M059J (cell line): Measurements from ENCODE around the gene HES4. TPM values are rescaled to one million over a fixed set of nuclear protein-coding genes. Genes with fewer than 3 reads are reported as not detected.
A peak's percentile ranks its signal among the peaks of the same experiment; 100 is the strongest.
"Not testable (repeated sequence)": the region's sequence is repeated elsewhere in the genome, so short reads cannot be mapped to it uniquely, and the experiment has no call there.

Experiments used
- DNase-seq: peaks from one replicate; pipeline ENCODE4 v3.0.0-alpha.2; 2012; ENCODE audit warnings: low read depth
- total RNA-seq: library from RNA; depleted of rRNA; stranded (reverse); fragments of >200 nt; shearing (Covaris generic); gene quantifications from 2 replicates; pipeline ENCODE4 v1.2.3, GENCODE V29; 2014

Gene HES4
- total RNA-seq, 1 experiment from 2014 or later, result 51.8 TPM

DNA sequence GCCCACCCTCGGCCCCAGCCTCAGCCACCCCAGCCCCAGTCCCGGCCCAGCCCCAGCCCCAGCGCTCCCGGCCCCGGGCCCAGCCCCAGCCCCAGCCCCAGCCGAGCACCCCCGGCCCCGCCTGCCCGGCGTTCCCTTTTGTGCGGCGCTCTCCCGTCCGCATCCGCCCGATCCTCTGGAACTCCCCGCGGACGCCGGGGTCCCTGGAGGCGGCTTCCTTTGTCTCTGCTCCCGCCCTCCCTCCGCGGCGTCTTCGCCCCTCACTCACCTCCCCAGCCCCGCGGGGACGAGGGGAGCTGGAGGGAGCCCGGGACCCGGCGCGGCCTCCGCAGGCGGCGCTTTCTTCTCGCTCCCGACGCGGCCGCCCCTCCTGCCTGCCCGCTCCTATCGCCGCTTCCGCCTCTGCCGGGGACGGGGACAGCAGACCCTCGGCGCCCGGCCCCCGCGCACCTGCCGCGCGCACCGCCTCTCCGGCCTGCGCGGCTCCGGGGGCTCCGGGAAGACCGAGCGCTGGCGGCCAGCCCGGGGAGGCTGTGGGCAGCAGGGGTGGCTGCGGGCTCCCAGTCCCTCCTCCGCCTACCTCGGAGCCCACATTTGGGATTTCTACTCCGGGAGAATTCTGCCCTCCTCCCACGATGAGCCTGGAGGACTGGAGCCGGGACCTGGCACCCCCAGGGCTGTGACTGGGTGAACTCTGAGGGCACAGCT lies 34.0 kb upstream of the HES4 start:
- DNase-seq, result no peak

GRCh38 chr1:1033009-1033587 lies 33.2 kb upstream of the HES4 start:
- no peak for DNase-seq

DNA sequence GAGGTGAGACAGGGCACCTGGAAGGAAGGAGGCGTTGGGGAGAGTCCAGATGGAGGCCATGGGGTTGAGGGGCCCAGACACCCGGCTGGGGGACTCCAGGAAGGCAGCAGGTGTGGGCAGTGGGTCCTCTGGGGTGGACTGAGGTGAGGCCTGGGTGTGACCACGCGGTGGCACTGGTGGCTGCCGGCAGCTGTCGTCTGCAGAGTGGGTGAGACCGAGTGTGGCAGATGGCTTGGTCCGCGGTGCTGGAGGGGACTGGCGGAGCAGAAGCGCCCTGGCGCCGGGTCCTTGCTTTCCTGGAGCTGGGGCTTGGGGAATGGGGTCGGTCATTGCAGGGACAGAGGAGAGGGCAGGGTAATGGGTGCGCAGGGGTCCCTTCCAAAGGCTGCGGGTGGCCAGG lies 32.5 kb upstream of the HES4 start:
- DNase-seq, result no peak

DNA sequence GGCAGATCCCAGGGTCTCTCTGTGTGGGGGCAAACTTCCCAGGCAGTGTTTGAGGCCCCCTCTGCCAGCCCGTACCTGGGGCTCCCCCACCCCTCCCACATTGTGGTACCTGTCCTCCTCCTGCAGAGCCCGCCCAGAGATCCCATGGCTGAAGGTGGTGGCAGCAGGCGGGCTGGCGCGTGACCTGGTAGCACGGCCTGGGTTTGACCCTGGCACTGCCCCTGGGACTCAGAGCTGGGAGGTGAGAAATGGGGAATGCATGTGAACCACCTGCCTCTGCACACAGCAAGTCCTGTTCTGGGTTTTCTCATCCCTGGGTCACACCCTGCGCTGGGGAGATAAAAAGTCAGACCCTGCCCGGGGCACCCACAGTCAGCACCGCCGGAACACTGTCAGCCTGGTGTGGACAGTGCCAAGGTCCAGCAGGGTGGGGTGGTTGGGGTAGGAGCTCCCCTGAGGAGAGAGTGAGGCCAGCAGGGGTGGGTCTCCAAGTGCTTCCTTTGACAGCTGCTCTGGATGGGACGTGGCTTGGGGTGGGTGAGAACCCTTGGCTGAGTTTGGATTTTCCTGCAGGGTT lies 31.9 kb upstream of the HES4 start:
- DNase-seq, result no peak

DNA sequence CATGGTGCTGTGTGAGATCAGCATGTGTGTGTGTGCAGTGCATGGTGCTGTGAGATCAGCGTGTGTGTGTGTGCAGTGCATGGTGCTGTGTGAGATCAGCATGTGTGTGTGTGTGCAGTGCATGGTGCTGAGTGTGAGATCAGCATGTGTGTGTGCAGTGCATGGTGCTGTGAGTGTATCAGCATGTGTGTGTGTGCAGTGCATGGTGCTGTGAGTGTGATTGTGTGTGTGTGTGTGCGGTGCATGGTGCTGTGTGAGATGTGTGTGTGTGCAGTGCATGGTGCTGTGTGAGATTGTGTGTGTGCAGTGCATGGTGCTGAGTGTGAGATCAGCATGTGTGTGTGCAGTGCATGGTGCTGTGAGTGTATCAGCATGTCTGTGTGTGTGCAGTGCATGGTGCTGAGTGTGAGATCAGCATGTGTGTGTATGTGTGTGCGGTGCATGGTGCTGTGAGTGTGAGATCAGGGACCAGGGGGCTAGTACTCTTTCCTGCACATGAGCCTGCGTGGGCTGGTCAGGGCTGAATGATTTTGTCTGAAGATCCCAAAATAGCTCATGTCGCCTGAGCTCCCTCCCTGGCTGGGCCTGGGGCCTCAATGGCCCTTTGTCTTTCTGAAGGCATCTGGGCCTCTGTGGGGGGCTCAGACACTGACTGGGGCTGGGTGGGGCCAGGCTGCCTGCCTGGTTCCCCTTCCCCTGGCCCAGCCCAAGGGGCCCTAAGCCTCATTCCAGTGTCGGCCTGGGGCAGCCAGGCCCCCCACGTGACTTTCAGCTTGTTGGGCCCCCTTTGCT lies 31.2 kb upstream of the HES4 start:
- DNase-seq, result not testable (repeated sequence)

GRCh38 chr1:1027791-1028190 lies 27.9 kb upstream of the HES4 start:
- DNase-seq, result no peak

GRCh38 chr1:1026599-1027413 lies 26.9 kb upstream of the HES4 start:
- DNase-seq, result no peak

DNA sequence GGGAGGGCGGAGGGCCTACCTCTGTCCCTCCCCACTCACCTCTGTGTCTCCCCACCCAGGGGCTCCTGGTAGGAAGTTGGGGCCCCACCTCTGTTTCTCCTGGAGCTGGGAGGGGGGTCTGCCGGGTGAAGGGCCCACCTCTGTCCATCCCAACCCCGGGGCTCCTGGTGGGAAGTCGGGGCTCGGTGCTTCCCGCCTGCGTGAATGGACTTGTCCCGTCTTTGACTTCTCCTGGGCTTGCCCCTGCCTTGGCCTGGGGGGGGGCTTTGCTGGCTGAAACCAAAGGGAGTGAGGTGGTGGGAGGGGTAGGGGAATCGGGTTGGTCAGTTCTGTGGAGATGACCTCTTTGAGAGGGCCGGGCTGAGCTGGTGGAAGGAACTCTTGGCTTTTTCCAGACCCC lies 25.8 kb upstream of the HES4 start:
- no peak for DNase-seq

DNA sequence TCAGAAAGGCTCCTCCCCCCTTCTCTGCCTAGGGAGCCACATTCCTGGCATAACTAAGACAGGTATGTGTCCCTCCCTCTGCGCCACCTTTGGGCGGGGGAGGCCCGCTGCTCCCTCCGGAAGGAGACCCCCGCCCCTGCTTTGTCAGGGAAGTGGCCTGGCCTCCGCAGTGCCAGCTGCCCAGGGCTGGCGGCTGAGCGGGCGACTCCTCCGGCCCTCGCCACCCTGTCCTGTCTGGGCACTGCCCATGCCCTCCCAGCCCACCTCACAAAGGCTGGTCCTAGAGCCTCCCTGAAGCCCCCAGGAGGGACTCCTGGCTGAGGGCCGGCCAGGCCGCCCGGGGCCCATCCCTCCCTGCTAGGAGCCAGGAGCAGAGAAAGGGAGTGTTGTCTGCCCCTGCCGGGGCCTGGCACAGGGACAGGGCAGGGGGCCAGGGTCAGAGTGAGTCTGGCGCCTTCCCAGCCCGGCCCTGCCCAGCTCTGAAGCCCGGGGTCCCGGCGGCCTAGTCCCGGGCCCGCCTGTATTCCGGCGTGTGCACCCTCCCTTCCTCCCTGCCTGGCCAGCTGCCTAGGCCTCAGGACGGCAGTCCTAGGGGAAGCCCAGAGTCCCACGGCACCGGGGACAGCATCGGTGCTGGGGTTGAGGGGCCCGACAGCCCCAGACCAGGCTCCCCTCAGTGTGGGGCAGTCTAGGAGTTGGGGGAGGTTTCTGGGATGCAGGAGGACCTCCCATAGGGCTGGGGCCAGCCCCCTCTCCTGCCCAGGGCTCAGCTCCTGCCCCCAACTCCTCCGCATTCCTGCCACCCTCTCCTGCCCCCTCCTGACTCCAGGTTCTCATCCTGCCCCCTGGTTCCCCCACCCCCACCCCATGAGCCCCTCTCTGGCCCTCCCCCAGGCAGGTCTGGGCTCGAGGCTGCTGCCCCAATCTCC lies 25.1 kb upstream of the HES4 start:
- peak; percentile 80 for DNase-seq

DNA sequence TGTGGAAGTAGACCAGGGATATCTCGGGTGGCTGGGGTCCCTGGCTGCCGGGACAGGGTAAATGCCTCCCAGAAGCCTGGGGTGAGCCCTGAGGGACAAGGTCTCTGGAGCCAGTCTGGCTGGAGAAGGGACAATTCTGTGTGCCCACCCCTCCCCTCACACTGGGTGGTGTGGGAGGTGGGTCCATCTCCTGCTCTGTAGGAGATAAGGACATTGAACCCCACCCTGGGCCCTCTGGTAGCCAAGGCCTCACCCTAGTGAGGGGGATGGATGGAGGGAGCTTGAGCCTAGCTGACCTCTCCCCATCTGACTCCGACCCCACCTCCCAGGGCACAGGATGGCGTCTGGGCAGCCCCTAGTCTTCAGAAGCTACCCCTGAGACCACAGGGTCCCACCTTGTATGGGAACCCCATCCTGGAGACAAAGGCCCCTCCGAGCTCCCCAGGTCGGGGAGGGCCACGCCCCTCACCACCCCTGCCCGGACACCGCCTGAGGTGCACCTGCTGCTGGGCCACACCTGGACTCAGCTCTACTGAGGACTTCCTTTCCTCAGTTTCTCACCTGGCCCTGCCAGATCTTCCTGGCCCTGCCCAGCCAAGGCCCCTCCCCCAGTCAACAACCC lies 24.4 kb upstream of the HES4 start:
- no peak for DNase-seq

DNA sequence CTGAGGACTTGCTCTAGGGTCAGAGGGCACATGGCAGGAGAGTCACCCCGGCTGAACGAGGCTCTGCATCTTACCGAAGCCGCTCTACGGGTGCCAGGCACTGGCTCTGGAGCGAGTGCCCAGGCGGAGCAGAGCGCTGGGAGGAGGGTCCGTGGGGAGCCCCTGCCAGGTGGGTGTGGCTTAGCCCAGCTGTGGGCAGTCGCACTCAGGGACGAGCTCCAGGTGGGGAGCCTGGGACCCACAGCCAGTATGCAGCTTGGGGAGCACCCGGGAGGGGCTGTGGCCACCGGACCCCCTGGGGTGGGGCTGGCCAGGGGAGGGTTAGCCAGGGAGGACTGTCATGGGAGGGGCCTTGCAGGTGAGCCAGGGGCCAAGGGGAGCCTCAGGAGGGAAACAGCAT lies 23.8 kb upstream of the HES4 start:
- no peak for DNase-seq

- DNase-seq, result no peak
Measured at GRCh38 chr1:1022302-1023009, 22.6 kb upstream of the HES4 start.

DNA sequence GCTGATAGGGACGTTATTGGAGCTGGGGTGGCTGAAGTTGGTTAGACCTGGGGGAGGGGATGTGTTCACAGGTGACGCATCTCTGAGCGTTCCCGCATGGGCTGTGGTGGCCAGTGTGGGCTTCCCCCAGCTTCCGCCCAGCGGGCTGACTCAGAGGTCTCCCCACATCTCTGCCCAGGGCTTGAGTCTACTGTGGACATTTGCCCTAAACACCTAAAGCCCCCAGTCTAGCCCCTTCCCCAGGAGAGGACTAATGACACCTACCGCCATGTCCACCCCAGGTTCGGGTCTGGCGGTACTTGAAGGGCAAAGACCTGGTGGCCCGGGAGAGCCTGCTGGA lies 22.0 kb upstream of the HES4 start:
- peak; percentile 90 for DNase-seq

- DNase-seq, result peak; percentile 86
Measured at GRCh38 chr1:1021010-1021919, 21.4 kb upstream of the HES4 start.

GRCh38 chr1:1020415-1021009 lies 20.6 kb upstream of the HES4 start:
- peak; percentile 46 for DNase-seq

GRCh38 chr1:1020000-1020404 lies 20.1 kb upstream of the HES4 start, which contains the start of gene AGRN:
TSS of gene AGRN (plus strand) at chr1:1020120. CDS start at chr1:1020173, 53 bp downstream.
- peak; percentile 35 for DNase-seq

GRCh38 chr1:1019122-1019999 lies 19.5 kb upstream of the HES4 start:
- DNase-seq, result peak; percentile 83
